GM12878 (cell line): Measurements from ENCODE around the gene NACA2.

Experiments used
- BHLHE40 ChIP-seq, 2 experiments: fragments of 450-650 bp in 1 of 2; IDR thresholded peaks; 2 replicates each; pipeline ENCODE4 v1.6.1; 2011 to 2017; ENCODE audit warnings: low read depth in 2 of 2, borderline replicate concordance in 1 of 2, improper control_type of control experiment in 1 of 2, low read length in 1 of 2, mild to moderate bottlenecking in 1 of 2
- FOXK2 ChIP-seq: fragments of 450-650 bp; IDR thresholded peaks from 2 replicates; pipeline ENCODE4 v1.6.1; 2017; ENCODE audit warnings: mild to moderate bottlenecking, moderate library complexity
- POLR2A ChIP-seq: IDR thresholded peaks from 2 replicates; pipeline ENCODE4 v1.6.1; 2011; ENCODE audit warnings: low read depth, mild to moderate bottlenecking, low read length
- REST ChIP-seq: IDR thresholded peaks from 2 replicates; pipeline ENCODE4 v1.6.1; 2012; ENCODE audit warnings: mild to moderate bottlenecking, low read depth, low read length
- SP1 ChIP-seq: IDR thresholded peaks from one replicate; pipeline ENCODE4 v1.6.1; 2011; ENCODE audit warnings: low read depth, low read length
- USF2 ChIP-seq: IDR thresholded peaks from 2 replicates; pipeline ENCODE4 v1.6.1; 2011; ENCODE audit warnings: low read depth, low read length, improper control_type of control experiment, borderline replicate concordance

GRCh38 chr17:61639818-61640217 is 48.8 kb upstream of the NACA2 start:
- TF ChIP-seq POLR2A (no peak), REST (no peak), SP1 (no peak), USF2 (no peak), FOXK2 (no peak), BHLHE40 (IDR thresholded peaks at IDR 0.05; ENCODE audit: borderline replicate concordance in 1 of 2, low read depth in 2 of 2, low read length in 1 of 2) (no peak)
